GM18951 (cell line): Measurements from ENCODE around the gene TH.

Source experiments
- POLR2A ChIP-seq: IDR thresholded peaks from 4 replicates; pipeline ENCODE4 v1.6.1; 2011; ENCODE audit warnings: mild to moderate bottlenecking; ENCODE audit not compliant: insufficient read length, insufficient read depth; ENCODE audit errors: extremely low read depth
- in situ Hi-C: fragments of 300-500 bp; cut with MboI; formaldehyde crosslinking; loops from one replicate; pipeline ENCODE4 v1.12.0; 2022; ENCODE audit warnings: low sequenced_read_pairs, mixed read lengths, inconsistent platforms; ENCODE audit not compliant: unreplicated experiment

Gene TH

GRCh38 chr11:2171591-2172003 lies at the start of gene TH:
Gene TH, minus strand, starts transcription at chr11:2171815. Its CDS starts 29 bp downstream, at chr11:2171786.
- TF ChIP-seq POLR2A, result no peak
- in situ Hi-C loops, result loop anchor here (25.0 kb wide), 1 partner anchor 484 kb away; the partner anchor contains the start of gene KRTAP5-6

- no peak for TF ChIP-seq POLR2A
- in situ Hi-C loops, result no loop called here
Measured at GRCh38 chr11:2221024-2221423, 49.4 kb upstream of the TH start.

- TF ChIP-seq POLR2A, result no peak
- in situ Hi-C loops, result no loop called here
Measured at GRCh38 chr11:2220173-2220771, 48.7 kb upstream of the TH start.

- TF ChIP-seq POLR2A, result no peak
Measured at GRCh38 chr11:2219318-2220017, 47.9 kb upstream of the TH start.

GRCh38 chr11:2218031-2218633 lies 46.5 kb upstream of the TH start:
- TF ChIP-seq POLR2A, result no peak
- in situ Hi-C loops, result no loop called here

More at GRCh38 chr11:2219318-2220017, 47.9 kb upstream of the TH start:
- in situ Hi-C loops, result no loop called here

- in situ Hi-C loops, result no loop called here
- no peak for TF ChIP-seq POLR2A
Measured at GRCh38 chr11:2217211-2218030, 45.8 kb upstream of the TH start.

GRCh38 chr11:2216400-2217064 lies 44.9 kb upstream of the TH start:
- no peak for TF ChIP-seq POLR2A
- in situ Hi-C loops, result no loop called here

- in situ Hi-C loops, result no loop called here
- no peak for TF ChIP-seq POLR2A
Measured at GRCh38 chr11:2215561-2216399, 44.2 kb upstream of the TH start.

GRCh38 chr11:2215230-2215560 lies 43.6 kb upstream of the TH start:
- in situ Hi-C loops, result no loop called here
- TF ChIP-seq POLR2A, result no peak

- in situ Hi-C loops, result no loop called here
- no peak for TF ChIP-seq POLR2A
Measured at GRCh38 chr11:2214527-2215229, 43.1 kb upstream of the TH start.

- TF ChIP-seq POLR2A, result no peak
- in situ Hi-C loops, result no loop called here
Measured at GRCh38 chr11:2213890-2214526, 42.4 kb upstream of the TH start.
